ENCODE data around the gene TET3.
A peak's percentile ranks its signal among the peaks of the same experiment; 100 is the strongest.

TET3 gene

DNA sequence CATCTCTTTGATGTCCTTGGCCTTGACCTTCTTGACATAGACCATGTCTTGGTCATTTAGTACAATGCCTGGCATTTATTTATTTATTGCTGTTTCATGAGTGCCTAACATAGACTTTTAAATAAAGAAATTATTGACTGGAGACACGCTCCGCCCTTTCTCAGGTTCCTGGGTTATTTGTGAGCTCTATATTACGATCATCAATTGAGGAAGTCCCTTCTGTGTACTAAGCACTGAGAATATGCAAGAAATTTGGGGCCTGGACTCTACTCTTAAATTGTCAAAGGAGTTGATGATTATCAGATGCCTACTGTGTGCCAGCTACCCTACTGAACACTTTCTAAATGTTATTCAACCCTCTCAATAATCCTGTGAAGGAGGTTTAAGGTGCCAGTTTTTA is 19.7 kb upstream of the TET3 start:
- no peak for DNase-seq

DNA sequence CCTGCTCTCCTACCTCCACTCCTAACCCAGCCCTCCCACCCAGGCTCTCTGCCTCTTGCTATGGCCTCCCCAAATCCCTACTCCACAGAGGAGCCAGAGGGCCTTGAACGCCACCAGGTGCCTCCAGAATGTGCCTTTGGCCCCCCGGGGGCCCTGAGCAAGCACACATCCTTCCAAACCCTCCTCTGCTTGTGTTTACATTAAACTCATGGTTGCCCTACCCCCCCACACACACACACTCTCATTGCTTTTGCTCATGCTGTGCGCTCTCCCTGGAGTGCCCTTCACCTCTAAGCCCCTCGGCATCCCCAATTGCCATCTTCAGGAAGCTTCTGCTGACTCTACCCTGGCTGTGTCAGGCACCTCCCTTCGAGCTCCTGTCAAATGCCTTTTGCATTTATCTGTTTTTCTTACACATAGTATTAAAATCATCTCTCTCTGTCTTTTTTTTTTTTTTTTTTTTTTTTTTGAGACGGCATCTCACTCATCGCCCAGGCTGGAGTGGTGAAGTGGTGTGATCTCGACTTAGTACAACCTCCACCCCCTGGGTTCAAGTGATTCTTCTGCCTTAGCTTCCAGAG is 16.3 kb upstream of the TET3 start:
- DNase-seq: no peak

DNA sequence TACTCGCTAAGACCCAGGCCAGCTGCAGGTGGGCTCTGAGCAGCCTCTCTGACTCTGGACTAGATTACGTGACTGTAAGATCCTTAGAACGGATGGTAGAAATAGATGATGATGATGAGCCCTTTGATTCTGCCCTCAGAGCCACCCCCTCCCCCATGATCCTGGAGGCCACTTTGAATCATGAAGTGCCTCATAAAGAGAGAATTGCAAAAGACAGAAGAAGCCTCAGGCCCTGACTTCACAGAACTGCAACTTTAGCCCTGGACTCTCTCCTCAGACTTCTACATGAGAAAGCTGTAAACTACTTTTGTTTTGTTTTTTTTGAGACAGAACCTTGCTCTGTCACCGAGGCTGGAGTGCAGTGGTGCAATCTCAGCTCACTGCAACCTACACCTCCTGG is 15.4 kb upstream of the TET3 start:
- DNase-seq: no peak

DNA sequence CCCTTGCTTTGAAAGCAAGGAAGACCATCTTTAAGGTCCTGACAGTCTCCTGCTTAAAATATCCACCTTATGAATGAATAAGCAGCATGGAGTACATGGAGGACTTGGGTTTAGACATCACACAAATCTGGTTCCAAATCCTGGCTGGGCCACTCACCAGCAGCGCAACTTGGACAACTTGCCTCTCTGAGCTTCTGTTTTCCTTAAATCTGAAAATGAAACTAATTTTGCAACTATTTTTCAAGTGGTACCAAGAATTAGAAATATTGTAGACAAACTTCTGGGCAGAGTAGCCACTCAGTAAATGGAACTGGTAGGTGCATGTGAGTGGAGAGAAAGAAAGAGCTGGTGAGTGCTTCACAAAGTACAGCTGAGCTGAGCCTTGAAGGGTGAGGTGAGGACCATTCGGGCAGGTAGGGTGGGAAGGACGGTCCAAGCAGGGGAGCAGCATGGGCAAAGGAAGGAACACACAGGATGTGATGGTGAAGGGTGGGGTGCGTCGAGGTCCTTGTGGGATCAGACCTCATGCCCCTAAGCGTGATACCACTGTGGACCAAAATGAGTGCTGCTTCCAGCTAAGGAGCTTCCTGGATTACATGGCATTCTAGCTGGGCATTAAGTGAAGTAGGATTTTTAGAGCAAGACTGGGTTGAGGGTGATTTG is 14.4 kb upstream of the TET3 start:
- no peak for DNase-seq

DNA sequence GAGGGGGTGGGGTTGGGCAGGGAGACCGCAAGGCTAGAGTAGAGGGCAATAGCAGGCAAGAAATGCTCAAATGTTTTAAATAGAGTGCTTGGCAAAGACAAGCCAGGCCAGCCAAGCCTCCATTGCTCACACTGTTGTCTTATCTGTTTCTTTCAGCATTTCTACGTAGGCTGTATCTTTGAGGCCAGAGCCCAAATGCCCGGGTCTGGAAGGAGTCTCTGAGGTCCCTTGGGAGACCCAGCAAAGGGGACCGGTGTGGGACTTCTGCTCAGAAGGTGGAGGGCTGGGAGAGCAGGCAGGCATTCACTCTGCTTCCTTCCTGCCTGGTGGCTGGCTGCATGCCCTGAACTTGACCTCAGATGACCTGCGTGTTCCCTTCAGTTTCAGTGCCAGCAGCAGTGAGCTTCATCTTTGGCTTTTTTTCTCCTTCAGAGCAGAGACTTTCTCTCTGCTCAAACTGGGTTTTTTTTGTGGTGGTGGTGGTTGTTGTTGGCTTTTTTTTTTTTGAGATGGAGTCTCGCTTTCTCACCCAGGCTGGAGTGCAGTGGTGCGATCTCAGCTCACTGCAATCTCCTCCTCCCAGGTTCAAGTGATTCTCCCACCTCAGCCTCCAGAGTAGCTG is 13.7 kb upstream of the TET3 start:
- DNase-seq: peak; percentile 19 to 73 (median 47)

DNA sequence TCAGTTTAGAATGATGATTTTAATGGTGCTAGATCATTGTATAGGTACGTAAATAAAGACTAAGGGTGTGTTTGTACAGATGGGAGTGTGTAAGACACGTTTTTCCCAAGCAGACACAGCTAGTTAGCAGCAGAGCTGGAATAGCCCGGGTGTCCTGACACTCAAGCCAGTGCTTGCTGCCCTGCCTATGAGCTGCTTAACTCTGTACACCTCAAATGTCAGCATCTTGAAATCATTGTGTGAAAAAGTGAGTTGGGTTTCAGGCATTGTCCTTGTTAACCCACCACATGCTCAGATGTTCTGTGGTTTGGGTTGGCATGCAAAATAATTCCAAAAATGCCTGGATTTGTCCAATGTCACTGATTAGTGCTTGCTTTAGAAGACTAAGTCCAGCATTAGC is 13.0 kb upstream of the TET3 start:
- no peak for DNase-seq

DNA sequence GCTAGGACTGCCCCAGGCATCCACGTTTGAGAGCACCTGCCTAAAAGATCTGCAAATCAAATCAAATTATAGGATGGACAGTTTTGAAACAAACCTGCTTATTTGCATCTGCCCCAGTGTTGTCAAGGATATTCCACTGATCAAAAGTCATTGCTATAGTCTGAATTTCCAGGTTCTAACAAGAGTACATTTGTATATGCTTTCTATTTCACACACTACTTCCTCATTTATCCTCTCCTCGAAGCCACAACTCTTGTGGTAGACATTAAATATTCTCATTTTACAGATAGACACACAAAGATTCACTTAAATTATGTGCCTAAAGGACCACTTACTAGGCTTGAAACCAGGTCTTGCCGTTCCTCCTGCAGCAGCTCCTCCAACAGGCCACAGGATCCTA is 11.9 kb upstream of the TET3 start:
- DNase-seq: no peak

DNA sequence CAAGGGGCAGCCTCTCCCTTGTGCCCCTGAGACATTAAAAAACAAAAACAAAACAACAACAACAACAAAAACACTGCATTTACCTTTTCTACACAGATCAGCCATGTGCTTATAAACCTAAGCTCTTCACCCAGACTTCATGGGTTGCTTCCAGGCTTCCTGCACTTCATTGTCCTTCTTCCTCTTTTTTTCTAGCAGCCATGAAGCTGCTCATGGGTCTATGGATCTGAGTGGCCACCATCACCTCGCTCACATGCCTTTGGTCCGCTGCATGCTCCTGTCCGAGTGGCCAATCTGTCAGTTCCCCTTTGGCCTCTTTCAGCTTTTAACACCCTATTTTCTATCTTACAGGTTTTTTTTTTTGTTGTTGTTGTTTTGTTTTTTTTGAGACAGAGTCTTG is 9.0 kb upstream of the TET3 start:
- DNase-seq: no peak

DNA sequence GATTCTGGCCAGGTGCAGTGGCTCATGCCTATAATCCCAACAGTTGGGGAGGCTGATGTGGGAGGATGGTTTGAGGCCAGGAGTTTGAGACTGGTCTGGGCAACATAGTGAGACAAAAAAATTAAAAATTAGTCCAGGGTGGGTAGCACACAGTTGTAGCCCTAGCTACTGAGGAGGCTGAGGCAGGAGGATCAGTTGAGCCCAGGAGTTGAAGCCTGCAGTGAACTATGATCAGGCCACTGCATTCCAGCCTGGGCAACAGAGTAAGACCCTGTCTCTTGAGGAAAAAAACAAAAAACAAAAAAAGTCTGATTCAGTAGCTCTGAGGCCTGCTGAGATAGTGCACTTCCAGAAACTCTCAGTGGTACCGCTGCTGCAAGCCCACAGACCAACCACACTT is 7.9 kb upstream of the TET3 start:
- DNase-seq: no peak

DNA sequence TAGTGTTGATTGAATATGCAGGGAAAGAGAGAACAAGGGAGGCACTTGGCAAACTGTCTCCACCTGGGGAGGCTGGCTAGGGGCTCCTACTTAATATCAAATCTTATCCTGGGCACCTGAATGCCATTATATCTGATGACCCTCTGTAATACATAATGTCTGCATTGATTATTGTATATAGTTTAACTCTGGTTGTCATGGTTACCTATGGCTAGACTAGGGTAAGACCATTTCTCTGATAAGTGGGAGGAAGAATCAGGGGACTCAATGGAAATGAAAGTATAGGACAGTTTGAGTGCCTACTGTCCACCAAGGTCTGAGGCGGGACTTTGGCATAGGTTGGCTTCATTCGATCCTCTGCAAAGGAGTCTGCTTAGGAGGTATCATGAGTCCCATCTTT is 7.2 kb upstream of the TET3 start:
- DNase-seq: no peak

DNA sequence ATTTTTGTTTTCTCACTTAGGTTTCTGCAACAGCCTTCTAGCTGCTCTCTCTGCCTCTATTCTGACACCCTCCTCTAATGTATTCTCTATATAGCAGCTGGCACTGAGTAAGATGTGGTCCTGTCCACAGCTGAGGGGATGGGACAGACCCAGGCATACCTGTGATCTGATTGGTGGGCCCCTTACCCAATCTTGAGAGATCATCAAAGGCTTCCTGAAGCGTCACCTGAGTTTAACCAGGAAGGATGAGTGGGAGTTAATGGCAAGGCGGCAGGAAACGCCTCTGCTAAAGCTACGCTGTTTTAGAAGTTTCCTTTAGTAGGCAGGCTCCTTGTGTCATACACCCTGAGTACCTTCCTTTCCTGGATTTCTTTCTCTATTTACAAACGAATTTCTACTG is 5.7 kb upstream of the TET3 start:
- DNase-seq: peak in 4 of 5 donors; percentile 51 to 64 (median 62)

DNA sequence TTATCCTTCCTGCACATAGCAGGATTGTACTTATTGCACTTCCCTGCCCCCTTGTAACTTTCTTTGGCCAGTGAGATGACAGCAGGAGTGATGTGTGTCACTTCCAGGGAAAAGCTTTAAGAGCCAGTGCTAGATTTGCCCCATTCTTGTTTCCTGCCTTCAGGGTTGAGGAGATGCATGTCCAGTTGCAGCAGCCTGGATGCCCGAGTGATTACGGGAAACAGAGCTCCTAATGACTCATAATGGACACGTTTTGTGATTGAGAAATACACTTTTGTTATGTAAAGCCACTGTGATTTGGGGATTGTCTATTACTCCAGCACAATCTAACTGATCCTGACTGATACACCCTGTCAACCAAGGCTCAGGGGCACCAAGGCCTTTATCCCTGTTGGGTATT is 5.0 kb upstream of the TET3 start:
- no peak for DNase-seq

DNA sequence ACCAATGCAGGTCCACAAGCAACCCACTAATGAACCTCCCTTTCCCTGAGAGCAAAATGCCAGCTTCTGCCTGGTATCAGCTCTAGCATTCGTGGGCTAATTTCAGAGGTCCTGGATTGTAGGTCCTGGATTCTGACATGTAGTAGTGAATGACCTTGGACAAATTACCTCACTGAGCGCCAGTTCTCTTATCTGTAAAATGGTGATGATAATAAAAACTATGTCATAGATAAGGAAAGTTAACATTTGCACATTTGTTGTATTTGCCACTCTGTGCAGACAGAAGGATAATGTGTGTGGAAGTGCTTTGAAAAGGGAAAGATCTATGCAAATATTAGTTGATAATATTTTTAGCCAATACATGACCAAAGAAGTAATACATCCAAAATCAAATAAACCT is 4.1 kb upstream of the TET3 start:
- DNase-seq: no peak

DNA sequence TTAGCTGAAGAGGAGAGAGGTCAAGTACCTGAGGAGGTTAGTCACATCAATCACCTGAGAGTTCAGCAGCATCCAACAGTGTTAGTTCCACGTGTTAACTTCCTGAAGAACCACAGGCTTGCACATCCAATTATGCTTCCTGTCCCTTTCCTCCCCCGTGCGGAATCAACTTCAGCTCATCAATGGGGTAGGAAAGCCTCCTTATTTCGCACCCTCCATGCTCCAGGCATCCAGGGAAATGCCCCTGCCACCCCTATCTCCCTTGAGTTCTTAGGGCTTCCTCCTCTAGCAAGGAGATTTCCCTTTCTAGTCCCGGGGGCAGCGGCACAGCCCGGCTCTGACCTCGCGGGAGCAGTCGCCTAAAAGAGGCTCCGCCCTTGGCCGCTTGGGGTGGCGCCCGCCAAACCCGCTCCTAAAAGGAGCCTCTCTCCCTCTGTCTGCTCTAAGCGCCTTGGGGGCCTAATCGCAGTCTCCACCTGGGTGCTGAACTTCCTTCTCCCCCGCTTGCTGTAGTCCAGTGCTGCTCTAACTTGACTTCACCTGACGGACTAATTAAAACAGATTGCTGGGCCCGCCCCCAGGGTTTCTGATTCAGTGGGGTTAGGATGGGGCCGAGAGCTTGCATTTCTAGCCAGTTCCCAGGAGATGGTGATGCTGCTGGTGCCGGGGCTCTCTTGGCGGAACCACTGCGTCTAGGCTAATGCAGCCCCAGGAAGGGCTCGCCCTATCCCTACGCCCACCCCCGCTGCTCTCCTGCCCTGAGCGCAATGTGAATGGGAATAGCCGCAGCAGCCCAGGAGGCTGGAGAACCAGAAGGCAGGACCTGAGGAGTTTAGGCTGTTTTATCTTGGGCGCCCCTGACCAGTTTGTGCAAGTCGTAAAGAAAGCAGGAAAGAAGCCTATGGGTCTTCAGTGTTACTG is 3.4 kb upstream of the TET3 start:
- DNase-seq: peak in 1 of 5 donors; percentile 15

DNA sequence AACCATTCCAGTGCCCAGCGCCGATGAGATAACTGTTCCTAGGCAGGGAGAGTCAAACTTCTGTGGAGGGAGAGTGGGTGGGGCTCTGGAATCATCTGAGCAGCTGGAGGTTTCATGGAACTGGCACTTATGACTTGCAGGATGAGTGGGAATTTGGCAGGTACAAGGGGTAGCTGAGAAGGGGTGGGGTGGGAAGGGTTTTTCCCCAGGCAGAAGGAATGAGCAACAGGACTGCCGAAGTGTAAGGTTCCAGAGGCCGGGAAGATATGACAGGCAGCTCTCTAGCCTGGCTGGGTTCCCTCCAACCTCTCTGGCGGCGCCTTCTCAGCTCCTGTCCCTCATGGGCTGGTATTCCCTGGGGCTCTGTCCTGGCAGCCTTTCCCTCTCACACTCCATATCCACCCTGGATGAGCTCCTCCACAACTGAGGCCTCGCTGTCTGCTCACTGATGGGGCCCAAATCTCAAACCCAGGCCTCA is 2.5 kb upstream of the TET3 start:
- DNase-seq: no peak

DNA sequence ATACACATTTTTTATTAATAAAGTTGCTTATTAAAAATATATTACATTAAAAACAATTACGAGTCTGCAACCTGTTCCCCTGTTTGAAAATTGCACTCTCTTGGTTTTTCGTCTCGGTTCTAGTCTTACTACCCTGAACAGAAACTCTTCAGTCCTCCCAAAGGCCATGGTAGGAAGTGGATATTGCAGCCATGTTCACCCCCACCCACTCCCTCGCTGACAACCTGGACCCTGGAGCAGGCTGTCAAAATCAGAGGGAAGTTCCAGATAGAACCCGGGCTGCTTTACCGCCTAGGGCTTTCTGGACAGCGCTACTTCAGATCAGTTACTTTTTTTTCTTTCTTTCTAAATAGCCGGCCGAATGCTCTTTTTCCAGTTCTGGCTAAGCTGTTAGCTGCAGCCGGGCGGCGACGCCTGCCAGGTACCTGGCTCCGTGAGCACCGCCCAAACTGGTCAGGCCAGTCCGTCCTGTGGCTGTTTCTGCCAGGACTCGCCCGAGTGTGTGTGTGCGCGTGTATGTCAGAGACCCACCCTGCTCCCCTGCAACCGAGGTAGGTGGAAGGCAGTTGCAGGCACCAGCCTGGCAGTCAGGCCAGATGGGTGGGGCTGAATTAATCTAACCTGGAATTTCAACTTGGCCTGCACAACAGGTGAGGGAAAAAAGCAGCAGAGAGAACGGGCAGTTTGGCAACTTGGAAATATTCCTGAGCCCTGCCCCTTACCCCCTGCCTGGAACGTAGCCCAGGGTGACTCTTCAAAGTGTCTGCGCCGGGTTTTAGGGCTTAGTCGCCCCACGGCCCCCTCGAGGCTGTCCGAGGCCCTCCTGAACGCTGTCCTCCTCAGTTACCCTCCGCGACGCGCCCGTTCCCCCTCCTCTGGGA is 1.1 kb upstream of the TET3 start:
- no peak for DNase-seq

DNA sequence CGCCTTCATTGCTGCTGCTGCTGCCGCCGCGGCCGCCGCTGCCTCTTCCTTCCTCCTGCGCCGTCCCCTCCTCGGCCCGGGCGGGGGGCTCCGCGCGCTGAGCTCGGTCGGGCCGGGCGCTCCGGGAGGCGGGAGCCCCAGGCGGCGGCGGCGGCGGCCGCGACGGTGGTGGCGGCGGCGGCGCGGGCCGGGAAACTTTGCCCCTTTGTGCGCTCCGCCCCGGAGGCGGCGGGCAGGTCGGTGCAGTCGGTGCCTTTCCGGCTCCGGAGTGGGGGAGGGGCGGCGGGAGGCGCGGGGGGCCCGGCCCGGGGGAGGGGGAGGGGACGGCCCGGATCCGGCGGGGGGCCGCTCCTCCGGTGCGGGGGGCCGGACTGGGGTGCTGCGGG is 205 bp downstream of the TET3 start:
- DNase-seq: peak; percentile 52 to 78 (median 56)

DNA sequence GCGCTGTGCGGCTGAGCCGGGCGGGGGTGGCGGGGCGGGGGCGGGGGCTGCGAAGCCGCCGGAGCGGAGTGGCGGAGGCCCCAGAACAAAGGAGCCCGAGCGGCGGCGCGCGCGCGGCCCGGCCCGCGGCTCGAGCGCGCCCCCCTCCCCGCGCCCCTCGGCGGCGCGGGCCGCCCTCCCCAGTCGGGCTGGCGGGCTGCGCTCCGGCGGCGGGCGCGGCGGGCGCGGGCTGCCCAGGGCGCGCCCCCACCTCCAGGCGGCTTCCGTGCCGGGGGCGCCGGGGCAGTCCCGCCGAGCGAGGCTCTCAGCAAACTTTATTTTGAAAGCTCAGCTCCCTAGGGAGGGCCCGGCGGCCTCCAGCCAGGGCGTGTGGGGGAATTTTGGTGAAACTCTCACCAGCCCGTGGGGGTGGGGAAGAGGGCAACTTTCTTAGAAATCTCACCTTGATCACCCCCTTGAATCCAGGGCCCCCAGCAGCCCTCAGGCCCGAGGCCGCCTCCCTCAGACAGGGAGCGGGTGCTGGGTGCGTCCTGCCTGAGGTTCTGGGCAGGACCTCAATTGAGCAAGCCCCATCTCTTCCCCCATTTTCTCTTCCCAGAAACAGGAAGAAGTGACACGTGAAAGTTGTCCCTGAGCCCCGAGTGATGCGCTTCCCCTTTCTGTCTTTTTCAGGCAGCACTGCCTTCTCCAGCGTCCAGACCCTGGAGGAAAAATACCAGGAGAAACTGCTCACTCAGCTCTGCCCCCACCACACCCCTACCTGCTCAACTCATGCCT is 786 bp downstream of the TET3 start:
- DNase-seq: peak in 4 of 5 donors; percentile 39 to 67 (median 42)

DNA sequence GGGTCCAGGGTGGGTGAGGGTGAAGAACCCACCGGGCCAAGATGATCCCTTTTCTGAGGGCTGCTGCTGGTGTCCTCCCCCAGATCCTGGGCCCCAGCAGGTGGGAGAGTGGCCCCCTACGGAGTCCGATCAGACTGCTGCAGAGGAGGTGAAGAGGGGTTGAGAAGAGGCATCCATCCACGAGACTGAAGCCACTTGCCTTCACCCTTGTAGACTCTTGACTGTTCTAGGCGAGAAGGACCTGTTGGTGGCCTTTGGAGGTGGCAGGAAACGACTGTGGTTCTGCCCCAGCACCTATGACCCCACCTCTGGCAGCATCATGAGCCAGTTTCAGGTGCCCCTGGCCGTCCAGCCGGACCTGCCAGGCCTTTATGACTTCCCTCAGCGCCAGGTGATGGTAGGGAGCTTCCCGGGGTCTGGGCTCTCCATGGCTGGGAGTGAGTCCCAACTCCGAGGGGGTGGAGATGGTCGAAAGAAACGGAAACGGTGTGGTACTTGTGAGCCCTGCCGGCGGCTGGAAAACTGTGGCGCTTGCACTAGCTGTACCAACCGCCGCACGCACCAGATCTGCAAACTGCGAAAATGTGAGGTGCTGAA is 1.5 kb downstream of the TET3 start:
- peak in 1 of 5 donors; percentile 57 for DNase-seq

DNA sequence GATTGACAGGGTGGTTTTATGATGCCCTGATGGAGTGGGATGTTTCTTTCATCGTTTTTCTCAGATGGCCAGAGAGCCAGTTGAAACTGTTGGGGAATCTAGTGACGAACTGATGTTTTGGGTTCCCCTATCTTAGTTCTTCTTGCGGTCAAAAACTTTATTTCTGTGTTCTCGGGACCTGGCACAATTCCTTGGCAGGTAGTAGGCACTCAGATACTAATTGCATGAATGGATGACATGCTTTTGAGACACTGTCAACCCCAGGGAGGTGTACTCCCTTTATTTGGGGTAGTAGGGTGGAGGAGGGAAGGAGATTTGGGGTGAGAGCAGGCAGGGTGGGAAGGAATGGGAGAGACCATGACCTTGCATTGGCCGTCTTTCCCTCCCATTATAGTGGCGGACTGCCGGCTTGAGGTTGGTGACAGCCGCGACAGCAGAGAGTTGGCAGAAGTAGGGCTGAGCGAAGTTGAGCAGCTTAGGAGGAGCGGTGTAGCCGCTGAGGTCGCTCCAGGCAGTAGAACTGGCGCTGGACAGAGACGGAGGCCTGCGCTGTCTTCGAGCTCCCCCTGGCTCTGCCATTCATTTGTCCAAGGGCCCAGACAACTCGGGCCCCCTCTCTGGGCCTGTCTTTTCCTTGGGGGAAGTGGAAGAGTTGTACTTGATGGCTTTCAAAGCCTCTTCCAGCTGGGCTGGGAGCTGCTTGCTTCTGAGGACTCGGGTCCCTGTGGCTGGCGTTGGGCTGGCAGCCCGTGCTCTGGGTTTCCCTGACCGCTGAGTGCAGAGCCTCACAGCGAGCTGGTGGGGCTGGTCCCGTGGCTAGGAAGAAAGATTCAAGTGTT is 2.6 kb downstream of the TET3 start:
- peak in 2 of 5 donors; percentile 37 to 58 for DNase-seq
